Endothelial cell of umbilical vein (primary cell): ENCODE measurements around the gene KDM4C. TPM values are rescaled to one million over a fixed set of nuclear protein-coding genes. Genes with fewer than 3 reads are reported as not detected.

Source experiments
- BruUV-seq: library from RNA; stranded (reverse); fragments of 400-500 nt; replicated peaks from 2 replicates; lab custom pipeline; 2021; lab: Mats Ljungman, UMichigan
- CTCF ChIA-PET: fragments of 300-600, 350-600 bp; sonication (Branson Sonifier 250); formaldehyde crosslinking; loops from one replicate; lab custom pipeline; 2021; ENCODE audit warnings: antibody characterized with exemption, inconsistent platforms; lab: Charles Lee
- POLR2A ChIA-PET: fragments of 300-600, 350-600 bp; sonication (Branson Sonifier 250); formaldehyde crosslinking; loops from one replicate; lab custom pipeline; 2021; ENCODE audit warnings: antibody characterized with exemption, inconsistent platforms; lab: Charles Lee
- DNase-seq: peaks from one replicate; pipeline ENCODE4 v3.0.0-alpha.2; 2011; ENCODE audit warnings: low read depth, low spot score
- FAIRE-seq: peaks from 2 replicates; lab custom pipeline; 2011; peaks lifted over from hg19 to GRCh38; lab: Jason Lieb, UNC
- H2AFZ ChIP-seq: 2 replicates; pipeline ENCODE4 v1.6.0; 2012; ENCODE audit warnings: low read depth, low read length, control low read depth, inconsistent platforms
- H3K27ac ChIP-seq: 2 replicates; pipeline ENCODE4 v1.5.1; 2011; ENCODE audit warnings: low read depth, mild to moderate bottlenecking, control low read depth, low read length, moderate library complexity; ENCODE audit not compliant: insufficient read depth
- H3K27me3 ChIP-seq, 2 experiments: 2 replicates each; pipeline versions ENCODE4 v1.6.0 to v1.6.1; 2011; ENCODE audit warnings: low read length in 2 of 2, mixed read lengths in 1 of 2; ENCODE audit not compliant: control insufficient read depth in 2 of 2, insufficient read depth in 2 of 2
- H3K36me3 ChIP-seq, 2 experiments: 2 replicates in 1 of 2; 3 replicates in 1 of 2; pipeline ENCODE4 v1.5.1; 2011; ENCODE audit warnings: low read length in 2 of 2, mild to moderate bottlenecking in 1 of 2, moderate library complexity in 1 of 2; ENCODE audit not compliant: control insufficient read depth in 2 of 2, insufficient read depth in 2 of 2; ENCODE audit errors: extremely low read depth in 1 of 2
- H3K4me1 ChIP-seq: 3 replicates; pipeline ENCODE4 v1.5.1; 2011; ENCODE audit warnings: mild to moderate bottlenecking, low read length; ENCODE audit not compliant: control insufficient read depth, insufficient read depth; ENCODE audit errors: extremely low read depth
- H3K4me2 ChIP-seq: 2 replicates; pipeline ENCODE4 v1.6.1; 2011; ENCODE audit warnings: low read length, control low read depth, mixed read lengths; ENCODE audit not compliant: insufficient read depth
- H3K4me3 ChIP-seq, 3 experiments: fragments of 200-600 bp in 1 of 3; sonication (generic), shearing (Covaris generic) in 1 of 3; replicated peaks in 1 of 3; 2 replicates each; pipeline ENCODE4 v1.5.1; 2011 to 2016; ENCODE audit warnings: control low read depth in 3 of 3, low read length in 3 of 3, mild to moderate bottlenecking in 2 of 3, inconsistent platforms in 1 of 3, low read depth in 1 of 3, moderate library complexity in 1 of 3; ENCODE audit not compliant: insufficient read depth in 1 of 3
- H3K79me2 ChIP-seq: 2 replicates; pipeline ENCODE4 v1.6.0; 2012; ENCODE audit warnings: low read length, inconsistent platforms; ENCODE audit not compliant: control insufficient read depth, insufficient read depth
- H3K9ac ChIP-seq: replicated peaks from 2 replicates; pipeline ENCODE3; 2011; ENCODE audit warnings: low read length, control low read depth; ENCODE audit not compliant: insufficient read depth; ENCODE audit errors: extremely low read depth
- H3K9me1 ChIP-seq: replicated peaks from 3 replicates; pipeline ENCODE4 v1.6.0; 2011; ENCODE audit warnings: mild to moderate bottlenecking, low read length; ENCODE audit not compliant: control insufficient read depth, insufficient read depth; ENCODE audit errors: extremely low read depth
- H3K9me3 ChIP-seq: replicated peaks from 2 replicates; pipeline ENCODE4 v1.5.1; 2012; ENCODE audit warnings: low read length, inconsistent platforms; ENCODE audit not compliant: control insufficient read depth, insufficient read depth
- H4K20me1 ChIP-seq: replicated peaks from 2 replicates; pipeline ENCODE3; 2011; ENCODE audit warnings: mild to moderate bottlenecking, low read length; ENCODE audit not compliant: control insufficient read depth, insufficient read depth; ENCODE audit errors: extremely low read depth
- EZH2 ChIP-seq: IDR thresholded peaks from 2 replicates; pipeline ENCODE4 v1.6.1; 2012; ENCODE audit warnings: borderline replicate concordance, low read depth, mild to moderate bottlenecking, moderate library complexity, low read length, inconsistent platforms; ENCODE audit not compliant: severe bottlenecking
- FOS ChIP-seq: IDR thresholded peaks from 2 replicates; pipeline ENCODE4 v1.6.1; 2011; ENCODE audit warnings: mild to moderate bottlenecking, low read length, moderate library complexity, borderline replicate concordance; ENCODE audit not compliant: insufficient read depth
- GATA2 ChIP-seq: IDR thresholded peaks from 2 replicates; pipeline ENCODE4 v1.7.0; 2011; ENCODE audit warnings: low read depth, mild to moderate bottlenecking, moderate library complexity, mixed read lengths, low read length; ENCODE audit not compliant: insufficient read length, insufficient read depth
- MYC ChIP-seq: IDR thresholded peaks from one replicate; pipeline ENCODE4 v1.6.1; 2011; ENCODE audit warnings: mild to moderate bottlenecking, low read depth, low read length
- POLR2A ChIP-seq: IDR thresholded peaks from 2 replicates; pipeline ENCODE4 v1.6.1; 2012; ENCODE audit warnings: low read depth, mild to moderate bottlenecking, control low read depth, low read length
- POLR2AphosphoS5 ChIP-seq: IDR thresholded peaks from 2 replicates; pipeline ENCODE4 v1.6.1; 2012; ENCODE audit warnings: low read depth, mild to moderate bottlenecking, control low read depth, low read length, moderate library complexity; ENCODE audit not compliant: insufficient read depth
- dilution Hi-C: fragments of 300-500 bp; cut with MboI; formaldehyde crosslinking; loops from one replicate; pipeline ENCODE4 v1.15.0; 2019; ENCODE audit warnings: low sequenced_read_pairs; ENCODE audit not compliant: extremely low pct_ligation_motif_present
- intact Hi-C: fragments of 100-400 bp; cut with micrococcal nuclease; formaldehyde crosslinking; loops from one replicate; pipeline ENCODE4 v1.10.0; 2022
- polyA plus RNA-seq, 4 experiments: library from polyadenylated mRNA; depleted of rRNA in 3 of 4; stranded (reverse) in 3 of 4; unstranded in 1 of 4; fragments of >200 nt; gene quantifications; 2 replicates each; pipeline versions ENCODE4 v1.2.1 to v1.2.3, GENCODE V29; 2011 to 2012; ENCODE audit warnings: missing spikeins in 1 of 4
- total RNA-seq: library from RNA; stranded (reverse); gene quantifications from 2 replicates; pipeline ENCODE4 v1.2.3, GENCODE V29; 2021
- TF ChIP-seq, protein P1 (sequence below), 2 donors: IDR thresholded peaks; 1 replicate in 1 of 2; 2 replicates in 1 of 2; pipeline ENCODE4 v1.5.1; 2011; ENCODE audit warnings: low read length in 2 of 2, mild to moderate bottlenecking in 2 of 2, moderate library complexity in 2 of 2, control low read depth in 1 of 2, inconsistent platforms in 1 of 2, low read depth in 1 of 2; ENCODE audit not compliant: insufficient read depth in 1 of 2; ENCODE audit errors: extremely low read depth in 1 of 2
- TF ChIP-seq, protein P2 (sequence below): IDR thresholded peaks from 2 replicates; pipeline ENCODE4 v1.6.1; 2011; ENCODE audit not compliant: insufficient read depth, insufficient read length

The KDM4C gene
- total and polyA plus RNA-seq, 2 donors (not counting 3 experiments of a cell fraction or from before 2014, with no cell fraction given) = 5.4 to 15.0 TPM

DNA sequence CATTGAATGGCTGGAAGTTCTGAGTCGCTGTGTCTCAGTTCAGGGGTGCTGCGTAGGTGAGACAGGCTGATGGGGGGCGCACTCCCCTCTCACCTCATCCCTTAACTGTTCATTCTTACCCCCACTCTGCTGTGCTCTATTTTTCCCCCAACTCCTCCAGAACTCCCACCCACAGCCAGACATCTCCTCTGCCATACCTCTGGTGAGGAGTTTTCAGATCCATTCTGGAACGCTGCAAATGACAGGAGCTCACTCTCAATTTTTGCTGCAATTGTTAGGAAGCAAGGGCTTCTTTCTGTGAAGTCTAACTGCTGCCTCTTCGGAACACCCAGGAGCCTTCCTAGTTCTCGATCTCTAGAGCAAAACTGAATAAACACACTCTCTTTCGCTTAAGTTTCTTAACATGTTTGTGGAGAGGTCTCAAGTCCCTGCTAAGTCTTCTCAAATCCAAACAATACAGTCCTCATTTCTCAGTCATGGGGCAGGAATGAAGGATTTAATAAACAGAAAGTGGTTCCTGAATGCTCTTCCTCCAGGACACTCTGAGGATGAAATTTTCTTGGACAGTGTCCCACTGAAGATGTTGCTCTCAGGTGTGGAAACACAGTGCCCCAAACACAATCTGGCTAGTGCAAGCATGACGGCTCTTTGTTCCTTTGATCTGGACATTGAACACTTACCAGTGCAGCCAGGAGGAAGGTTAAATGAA is 387.7 kb downstream of the KDM4C start:
- ChIA-PET POLR2A (no interaction called here), CTCF (no interaction called here)
- no peaks in the 10 kb centered on the region for H3K9me1 ChIP-seq
- H3K4me3 ChIP-seq = no peak overlapping the region
- no peaks in the 10 kb centered on the region for H4K20me1 ChIP-seq
- H3K9me3 ChIP-seq = no peaks in the 10 kb centered on the region
- no peak for FAIRE-seq
- no peak overlapping the region for H2AFZ ChIP-seq
- H3K4me1 ChIP-seq = no peaks in the 10 kb centered on the region
- H3K27ac ChIP-seq = no peak overlapping the region
- no TSS peak for BruUV-seq
- no peaks in the 10 kb centered on the region for H3K79me2 ChIP-seq
- H3K27me3 ChIP-seq = no peaks in the 10 kb centered on the region
- TF ChIP-seq EZH2 (no peak), FOS (no peak), POLR2AphosphoS5 (no peak)
- TF ChIP-seq, protein P1, sequence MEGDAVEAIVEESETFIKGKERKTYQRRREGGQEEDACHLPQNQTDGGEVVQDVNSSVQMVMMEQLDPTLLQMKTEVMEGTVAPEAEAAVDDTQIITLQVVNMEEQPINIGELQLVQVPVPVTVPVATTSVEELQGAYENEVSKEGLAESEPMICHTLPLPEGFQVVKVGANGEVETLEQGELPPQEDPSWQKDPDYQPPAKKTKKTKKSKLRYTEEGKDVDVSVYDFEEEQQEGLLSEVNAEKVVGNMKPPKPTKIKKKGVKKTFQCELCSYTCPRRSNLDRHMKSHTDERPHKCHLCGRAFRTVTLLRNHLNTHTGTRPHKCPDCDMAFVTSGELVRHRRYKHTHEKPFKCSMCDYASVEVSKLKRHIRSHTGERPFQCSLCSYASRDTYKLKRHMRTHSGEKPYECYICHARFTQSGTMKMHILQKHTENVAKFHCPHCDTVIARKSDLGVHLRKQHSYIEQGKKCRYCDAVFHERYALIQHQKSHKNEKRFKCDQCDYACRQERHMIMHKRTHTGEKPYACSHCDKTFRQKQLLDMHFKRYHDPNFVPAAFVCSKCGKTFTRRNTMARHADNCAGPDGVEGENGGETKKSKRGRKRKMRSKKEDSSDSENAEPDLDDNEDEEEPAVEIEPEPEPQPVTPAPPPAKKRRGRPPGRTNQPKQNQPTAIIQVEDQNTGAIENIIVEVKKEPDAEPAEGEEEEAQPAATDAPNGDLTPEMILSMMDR (IDR thresholded peaks at IDR 0.05; ENCODE audit: extremely low read depth in 1 of 2, insufficient read depth in 1 of 2, low read depth in 1 of 2, low read length in 2 of 2) = no peak
- H3K36me3 ChIP-seq = peaks cover 0 to 2% of the 10 kb centered on the region in 2 experiments
- no peak overlapping the region for H3K4me2 ChIP-seq
- DNase-seq = no peak
- dilution Hi-C loops (no loop called here), intact Hi-C loops (no loop called here)
- no peak overlapping the region for H3K9ac ChIP-seq

DNA sequence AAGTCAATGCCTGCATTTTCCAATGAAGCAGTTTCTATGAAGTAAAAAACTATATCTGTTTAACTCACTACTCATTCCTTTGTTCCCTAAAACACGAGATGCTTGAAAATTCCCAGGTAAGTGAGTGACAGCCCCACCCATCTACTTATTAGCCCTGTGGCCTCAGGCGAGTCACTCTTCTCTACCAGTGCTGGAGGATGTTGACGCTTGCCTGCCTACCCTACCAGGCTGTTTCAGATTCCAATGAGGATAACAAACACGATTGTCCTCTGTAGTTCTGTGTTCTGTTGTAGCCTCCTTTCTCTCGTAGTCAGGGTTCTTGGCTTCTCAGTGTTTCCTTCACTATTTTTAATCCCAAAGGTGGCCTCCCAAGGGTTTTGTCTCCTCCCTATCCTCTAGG is 388.8 kb downstream of the KDM4C start:
- Histone ChIP-seq H3K27me3 (no peaks in the 10 kb centered on the region), H3K36me3 (peaks cover 0 to 2% of the 10 kb centered on the region in 2 experiments), H3K27ac (no peak overlapping the region), H3K9me1 (no peaks in the 10 kb centered on the region), H3K9ac (no peak overlapping the region), H3K4me3 (no peak overlapping the region), H3K9me3 (no peaks in the 10 kb centered on the region), H3K4me2 (no peak overlapping the region), H2AFZ (no peak overlapping the region), H3K4me1 (no peaks in the 10 kb centered on the region), H3K79me2 (no peaks in the 10 kb centered on the region), H4K20me1 (no peaks in the 10 kb centered on the region)
- CTCF ChIA-PET = no interaction called here
- TF ChIP-seq MYC (no peak), GATA2 (no peak), POLR2A (no peak), POLR2AphosphoS5 (no peak), FOS (no peak), EZH2 (no peak)
- TF ChIP-seq, protein P1 (IDR thresholded peaks at IDR 0.05; ENCODE audit: extremely low read depth in 1 of 2, insufficient read depth in 1 of 2, low read depth in 1 of 2, low read length in 2 of 2) = no peak
- TF ChIP-seq, protein P2, sequence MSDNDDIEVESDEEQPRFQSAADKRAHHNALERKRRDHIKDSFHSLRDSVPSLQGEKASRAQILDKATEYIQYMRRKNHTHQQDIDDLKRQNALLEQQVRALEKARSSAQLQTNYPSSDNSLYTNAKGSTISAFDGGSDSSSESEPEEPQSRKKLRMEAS = no peak
- POLR2A ChIA-PET = no interaction called here
- dilution Hi-C loops (no loop called here), intact Hi-C loops (no loop called here)
- no peak for DNase-seq
- FAIRE-seq = no peak
- BruUV-seq = no TSS peak
